ENCODE measurements around the gene TCF25. TPM values are rescaled to one million over a fixed set of nuclear protein-coding genes. Genes with fewer than 3 reads are reported as not detected.
"Not testable (repeated sequence)": the region's sequence is repeated elsewhere in the genome, so short reads cannot be mapped to it uniquely, and the experiment has no call there.

The TCF25 gene
- total RNA-seq, 2 experiments from 2014 or later: 306 to 307 TPM

DNA sequence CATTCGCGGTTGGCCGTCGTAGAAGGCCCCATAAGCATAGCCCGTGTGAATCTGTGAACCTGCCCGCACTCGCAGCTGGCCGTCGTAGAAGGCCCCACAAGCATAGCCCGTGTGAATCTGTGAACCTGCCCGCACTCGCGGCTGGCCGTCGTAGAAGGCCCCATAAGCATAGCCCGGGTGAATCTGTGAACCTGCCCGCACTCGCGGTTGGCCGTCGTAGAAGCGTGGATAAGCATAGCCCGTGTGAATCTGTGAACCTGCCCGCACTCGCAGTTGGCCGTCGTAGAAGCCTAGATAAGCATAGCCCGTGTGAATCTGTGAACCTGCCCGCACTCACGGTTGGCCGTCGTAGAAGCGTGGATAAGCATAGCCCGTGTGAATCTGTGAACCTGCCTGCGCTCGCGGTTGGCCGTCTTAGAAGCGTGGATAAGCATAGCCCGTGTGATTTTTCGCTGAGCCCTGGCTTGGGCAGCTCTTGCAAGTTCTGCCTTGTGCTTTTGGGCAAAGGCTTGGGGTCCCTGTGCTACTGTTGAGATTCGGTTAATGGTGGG lies 38.5 kb upstream of the TCF25 start:
- H3K27ac ChIP-seq (ENCODE audit: low read depth in 1 of 2, low read length in 2 of 2); H3K36me3 Mint-ChIP-seq (ENCODE audit: low read depth); H3K4me3 Mint-ChIP-seq; POLR2A ChIA-PET; H3K4me3 ChIP-seq (ENCODE audit: low read length); H3K27ac Mint-ChIP-seq; H3K27me3 ChIP-seq (ENCODE audit: control insufficient read depth in 1 of 2, insufficient read depth in 2 of 2, low read length in 2 of 2); H3K9me3 Mint-ChIP-seq; CTCF ChIA-PET; ATAC-seq (ENCODE audit: poor library complexity); H3K36me3 ChIP-seq (ENCODE audit: insufficient read depth, low read length); intact Hi-C loops (cut with DNase I, micrococcal nuclease); DNase-seq: not testable (repeated sequence)
- H3K9me3 ChIP-seq (ENCODE audit: control insufficient read depth in 1 of 2, insufficient read depth in 1 of 2, low read length in 2 of 2): peaks cover 0 to 13% of the 10 kb centered on the region in 2 experiments
- Mint-ChIP-seq H3K27me3 (peaks cover 18% of the 10 kb centered on the region), H3K4me1 (ENCODE audit: low read depth) (peaks cover 15% of the 10 kb centered on the region)
- H3K4me1 ChIP-seq (ENCODE audit: insufficient read depth, low read length): peaks cover 18% of the 10 kb centered on the region

DNA sequence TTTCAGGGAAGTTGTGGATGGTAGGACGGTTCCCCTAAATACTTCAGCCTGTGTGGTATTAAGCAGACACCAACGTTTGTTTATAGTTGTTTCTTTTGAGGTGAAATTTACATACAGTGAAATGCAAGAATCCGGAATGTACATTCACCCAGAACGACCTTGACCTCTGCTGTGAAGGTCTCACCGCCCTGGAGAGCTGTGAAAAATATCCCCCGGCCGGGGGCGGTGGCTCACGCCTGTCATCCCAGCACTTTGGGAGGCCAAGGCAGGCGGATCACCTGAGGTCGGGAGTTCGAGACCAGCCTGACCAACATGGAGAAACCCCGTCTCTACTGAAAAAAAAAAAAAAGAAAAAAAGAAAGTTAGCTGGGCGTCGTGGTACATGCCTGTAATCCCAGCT lies 36.9 kb upstream of the TCF25 start:
- POLR2A ChIA-PET; H3K4me3 ChIP-seq (ENCODE audit: low read length); ATAC-seq (ENCODE audit: poor library complexity); H3K4me3 Mint-ChIP-seq; intact Hi-C loops (cut with DNase I, micrococcal nuclease); H3K36me3 ChIP-seq (ENCODE audit: insufficient read depth, low read length); CTCF ChIA-PET; DNase-seq; H3K27me3 ChIP-seq (ENCODE audit: control insufficient read depth in 1 of 2, insufficient read depth in 2 of 2, low read length in 2 of 2); H3K27ac Mint-ChIP-seq; H3K27ac ChIP-seq (ENCODE audit: low read depth in 1 of 2, low read length in 2 of 2); H3K9me3 Mint-ChIP-seq; H3K36me3 Mint-ChIP-seq (ENCODE audit: low read depth): not testable (repeated sequence)
- Histone ChIP-seq H3K4me1 (ENCODE audit: insufficient read depth, low read length) (peaks cover 25% of the 10 kb centered on the region), H3K9me3 (ENCODE audit: control insufficient read depth in 1 of 2, insufficient read depth in 1 of 2, low read length in 2 of 2) (peaks cover 0 to 13% of the 10 kb centered on the region in 2 experiments)
- peaks cover 15% of the 10 kb centered on the region for H3K4me1 Mint-ChIP-seq (ENCODE audit: low read depth)
- H3K27me3 Mint-ChIP-seq: peaks cover 11% of the 10 kb centered on the region

DNA sequence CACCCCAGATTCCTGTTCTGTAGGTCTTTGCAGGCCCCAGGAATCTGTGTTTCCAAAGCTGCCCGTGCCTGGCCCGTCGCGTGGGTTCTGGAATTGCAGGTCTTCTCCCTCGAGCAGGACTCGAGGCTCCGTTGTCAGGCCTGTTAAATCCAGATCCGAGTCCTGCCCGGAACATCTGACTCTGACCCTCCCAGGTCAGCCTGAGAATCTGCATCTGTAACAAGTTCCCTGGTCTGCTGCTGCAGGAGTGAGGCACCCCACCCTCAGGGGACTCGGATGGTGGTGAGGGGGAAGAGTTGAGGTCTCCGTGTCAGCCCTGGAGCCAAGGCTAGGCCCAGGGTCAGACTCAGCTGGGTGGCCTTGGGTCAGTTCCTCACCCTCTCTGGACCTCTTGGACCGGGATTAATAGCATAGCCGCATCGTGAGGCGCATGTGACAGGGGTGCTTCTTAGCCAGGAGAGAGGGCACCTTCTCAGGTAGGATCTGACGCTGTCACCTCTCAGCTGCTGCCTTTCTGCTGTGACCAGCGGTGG lies 36.3 kb upstream of the TCF25 start:
- peaks cover 6% of the 10 kb centered on the region for H3K27me3 Mint-ChIP-seq
- no peaks in the 10 kb centered on the region for H3K36me3 Mint-ChIP-seq (ENCODE audit: low read depth)
- no peaks in the 10 kb centered on the region for H3K36me3 ChIP-seq (ENCODE audit: insufficient read depth, low read length)
- TF ChIP-seq, protein P1, sequence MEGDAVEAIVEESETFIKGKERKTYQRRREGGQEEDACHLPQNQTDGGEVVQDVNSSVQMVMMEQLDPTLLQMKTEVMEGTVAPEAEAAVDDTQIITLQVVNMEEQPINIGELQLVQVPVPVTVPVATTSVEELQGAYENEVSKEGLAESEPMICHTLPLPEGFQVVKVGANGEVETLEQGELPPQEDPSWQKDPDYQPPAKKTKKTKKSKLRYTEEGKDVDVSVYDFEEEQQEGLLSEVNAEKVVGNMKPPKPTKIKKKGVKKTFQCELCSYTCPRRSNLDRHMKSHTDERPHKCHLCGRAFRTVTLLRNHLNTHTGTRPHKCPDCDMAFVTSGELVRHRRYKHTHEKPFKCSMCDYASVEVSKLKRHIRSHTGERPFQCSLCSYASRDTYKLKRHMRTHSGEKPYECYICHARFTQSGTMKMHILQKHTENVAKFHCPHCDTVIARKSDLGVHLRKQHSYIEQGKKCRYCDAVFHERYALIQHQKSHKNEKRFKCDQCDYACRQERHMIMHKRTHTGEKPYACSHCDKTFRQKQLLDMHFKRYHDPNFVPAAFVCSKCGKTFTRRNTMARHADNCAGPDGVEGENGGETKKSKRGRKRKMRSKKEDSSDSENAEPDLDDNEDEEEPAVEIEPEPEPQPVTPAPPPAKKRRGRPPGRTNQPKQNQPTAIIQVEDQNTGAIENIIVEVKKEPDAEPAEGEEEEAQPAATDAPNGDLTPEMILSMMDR (IDR thresholded peaks at IDR 0.05): no peak
- H3K4me3 Mint-ChIP-seq: peak overlapping the region; percentile 48
- H3K4me1 ChIP-seq (ENCODE audit: insufficient read depth, low read length): peaks cover 26% of the 10 kb centered on the region
- ChIA-PET CTCF (interaction anchor here (1.4 kb wide), 1 partner anchor 23 kb away, joined by 6 read pairs; no protein-coding TSS in a partner anchor), POLR2A (interaction anchor here (0.9 to 1.7 kb wide), 5 partner anchors 9 to 114 kb away, joined by 3 to 8 read pairs (median 4); partner anchors contain the start of genes FANCA, SPIRE2 and TCF25)
- intact Hi-C loops (cut with DNase I, micrococcal nuclease): no loop called here
- no peaks in the 10 kb centered on the region for H3K9me3 Mint-ChIP-seq
- H3K27ac ChIP-seq (ENCODE audit: low read depth in 1 of 2, low read length in 2 of 2): no peak overlapping the region
- ATAC-seq (ENCODE audit: poor library complexity) (no peak), DNase-seq (peak in 1 of 14 experiments; percentile 17)
- no peak overlapping the region for H3K4me3 ChIP-seq (ENCODE audit: low read length)
- H3K4me1 Mint-ChIP-seq (ENCODE audit: low read depth): peaks cover 15% of the 10 kb centered on the region
- no peak overlapping the region for H3K27ac Mint-ChIP-seq
- peaks cover 0 to 13% of the 10 kb centered on the region in 2 experiments for H3K9me3 ChIP-seq (ENCODE audit: control insufficient read depth in 1 of 2, insufficient read depth in 1 of 2, low read length in 2 of 2)
- H3K27me3 ChIP-seq (ENCODE audit: control insufficient read depth in 1 of 2, insufficient read depth in 2 of 2, low read length in 2 of 2): peaks cover 0 to 3% of the 10 kb centered on the region in 2 experiments

DNA sequence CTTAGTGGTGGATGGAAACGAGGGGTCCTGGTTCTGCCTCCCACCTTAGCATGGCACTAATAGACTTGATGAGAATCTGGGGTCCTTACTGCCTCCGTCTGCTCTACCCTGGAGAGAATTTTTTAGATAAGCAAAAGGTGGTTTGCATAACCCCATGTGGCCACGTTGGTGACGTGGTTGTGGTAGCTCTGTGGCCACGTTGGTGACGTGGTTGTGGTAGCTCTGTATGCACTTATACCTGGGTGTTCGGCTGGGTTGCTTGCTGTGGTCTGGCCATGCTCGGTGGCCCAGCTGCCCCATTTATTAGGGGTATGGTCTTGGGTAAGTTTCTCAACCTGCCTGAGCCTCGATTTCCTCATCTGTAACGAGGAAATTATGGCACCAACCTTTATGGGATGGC lies 32.1 kb upstream of the TCF25 start:
- ATAC-seq (ENCODE audit: poor library complexity): peak; percentile 51
- Histone ChIP-seq H3K9me3 (ENCODE audit: control insufficient read depth in 1 of 2, insufficient read depth in 1 of 2, low read length in 2 of 2) (no peaks in the 10 kb centered on the region), H3K27ac (ENCODE audit: low read depth in 1 of 2, low read length in 2 of 2) (no peak overlapping the region), H3K27me3 (ENCODE audit: control insufficient read depth in 1 of 2, insufficient read depth in 2 of 2, low read length in 2 of 2) (no peaks in the 10 kb centered on the region), H3K36me3 (ENCODE audit: insufficient read depth, low read length) (no peaks in the 10 kb centered on the region), H3K4me3 (ENCODE audit: low read length) (no peak overlapping the region), H3K4me1 (ENCODE audit: insufficient read depth, low read length) (peaks cover 37% of the 10 kb centered on the region)
- no peaks in the 10 kb centered on the region for H3K27me3 Mint-ChIP-seq
- H3K27ac Mint-ChIP-seq: peak overlapping the region; percentile 61
- DNase-seq: peak in 12 of 14 experiments; percentile 17 to 71 (median 34)
- no peak overlapping the region for H3K4me3 Mint-ChIP-seq
- H3K9me3 Mint-ChIP-seq: no peaks in the 10 kb centered on the region
- TF ChIP-seq, protein P1 (IDR thresholded peaks at IDR 0.05): no peak
- ChIA-PET POLR2A (interaction anchor here (1.4 kb wide), 1 partner anchor 12 kb away, joined by 4 read pairs; the partner anchor contains the start of gene SPIRE2), CTCF (interaction anchor here (1.0 kb wide), 1 partner anchor 24 kb away, joined by 5 read pairs; no protein-coding TSS in a partner anchor)
- no peaks in the 10 kb centered on the region for H3K36me3 Mint-ChIP-seq (ENCODE audit: low read depth)
- peaks cover 24% of the 10 kb centered on the region for H3K4me1 Mint-ChIP-seq (ENCODE audit: low read depth)
- intact Hi-C loops (cut with DNase I, micrococcal nuclease): no loop called here
